Measurements from ENCODE around the gene HES2. TPM values are rescaled to one million over a fixed set of nuclear protein-coding genes. Genes with fewer than 3 reads are reported as not detected.

HES2 gene
- total and polyA plus RNA-seq, 2 experiments from 2014 or later: 1.6 to 2.1 TPM

DNA sequence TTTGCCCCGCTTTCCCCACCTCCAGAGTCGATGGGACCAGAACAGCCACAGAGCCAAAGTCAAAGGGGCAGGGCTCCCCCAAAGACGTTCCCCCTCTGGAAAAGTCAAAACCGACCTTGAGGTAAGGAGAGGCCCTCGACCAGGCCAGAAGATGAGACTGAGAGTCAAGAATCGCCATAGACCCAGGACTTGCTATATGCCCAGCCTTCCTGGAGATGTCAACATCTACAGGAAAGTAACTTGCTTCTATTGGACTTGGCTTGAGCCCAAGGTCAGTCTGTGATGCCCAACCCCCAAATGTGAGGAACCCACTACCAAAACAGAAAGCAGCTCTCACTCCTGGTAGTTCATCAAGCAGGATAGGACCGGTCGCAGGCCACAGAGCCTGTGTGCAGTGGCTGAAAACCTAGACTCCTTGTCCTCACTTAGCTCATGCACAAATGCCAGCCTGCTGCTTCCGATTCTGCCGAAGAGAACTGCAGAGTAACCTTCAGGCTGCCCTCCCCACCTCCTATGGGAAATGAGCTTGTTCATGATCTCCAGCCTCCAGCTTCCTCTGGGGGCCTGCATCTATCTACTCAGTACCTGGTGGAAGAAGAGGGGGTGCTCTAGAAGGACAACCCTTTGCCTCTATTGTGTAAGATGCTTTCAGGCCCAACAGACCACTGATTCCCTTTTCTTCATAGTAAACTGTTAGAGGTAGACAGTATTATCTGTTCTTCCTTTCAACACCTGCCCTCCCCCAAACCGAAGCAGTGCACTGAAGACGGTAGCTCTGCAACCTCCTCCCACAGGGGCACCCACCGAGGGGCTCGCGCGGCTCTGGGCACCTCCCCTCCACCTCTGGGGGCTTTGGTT, 27.5 kb downstream of the HES2 start (continued):
- TF ChIP-seq, protein P1, sequence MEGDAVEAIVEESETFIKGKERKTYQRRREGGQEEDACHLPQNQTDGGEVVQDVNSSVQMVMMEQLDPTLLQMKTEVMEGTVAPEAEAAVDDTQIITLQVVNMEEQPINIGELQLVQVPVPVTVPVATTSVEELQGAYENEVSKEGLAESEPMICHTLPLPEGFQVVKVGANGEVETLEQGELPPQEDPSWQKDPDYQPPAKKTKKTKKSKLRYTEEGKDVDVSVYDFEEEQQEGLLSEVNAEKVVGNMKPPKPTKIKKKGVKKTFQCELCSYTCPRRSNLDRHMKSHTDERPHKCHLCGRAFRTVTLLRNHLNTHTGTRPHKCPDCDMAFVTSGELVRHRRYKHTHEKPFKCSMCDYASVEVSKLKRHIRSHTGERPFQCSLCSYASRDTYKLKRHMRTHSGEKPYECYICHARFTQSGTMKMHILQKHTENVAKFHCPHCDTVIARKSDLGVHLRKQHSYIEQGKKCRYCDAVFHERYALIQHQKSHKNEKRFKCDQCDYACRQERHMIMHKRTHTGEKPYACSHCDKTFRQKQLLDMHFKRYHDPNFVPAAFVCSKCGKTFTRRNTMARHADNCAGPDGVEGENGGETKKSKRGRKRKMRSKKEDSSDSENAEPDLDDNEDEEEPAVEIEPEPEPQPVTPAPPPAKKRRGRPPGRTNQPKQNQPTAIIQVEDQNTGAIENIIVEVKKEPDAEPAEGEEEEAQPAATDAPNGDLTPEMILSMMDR (conservative IDR thresholded peaks at IDR 0.05; ENCODE audit: low read depth in 2 of 2): no peak
- TF ChIP-seq CREB1 (CRISPR knock-in tag; IDR thresholded peaks at IDR 0.05; ENCODE audit: low read depth) (no peak), ZNF114 (CRISPR knock-in tag; IDR thresholded peaks at IDR 0.05) (no peak)

DNA sequence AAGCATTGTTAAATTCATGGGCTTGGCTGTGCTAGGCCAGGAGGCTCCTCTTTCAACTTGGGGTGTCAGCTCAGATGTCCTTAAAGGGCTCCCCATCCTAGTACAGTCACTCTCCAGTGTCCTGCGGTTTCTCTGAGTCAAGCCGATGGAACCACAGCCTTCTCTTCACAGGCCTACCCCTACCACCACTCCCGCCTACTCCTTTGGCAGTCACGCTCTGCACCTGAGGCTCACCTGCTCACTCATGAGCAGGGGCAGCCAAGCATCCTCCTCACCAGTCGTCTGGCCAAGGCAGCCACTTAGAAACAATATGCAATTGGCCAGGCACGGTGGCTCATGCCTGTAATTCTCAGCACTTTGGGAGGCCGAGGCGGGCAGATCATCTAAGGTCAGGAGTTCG, 29.7 kb downstream of the HES2 start:
- no peak overlapping the region for H3K27ac ChIP-seq (ENCODE audit: low read depth)
- no peak overlapping the region for H3K4me2 ChIP-seq
- H3K4me3 ChIP-seq: no peak overlapping the region
- Mint-ChIP-seq H3K4me1 (peaks cover 43% of the 10 kb centered on the region), H3K27ac (peak overlapping the region; percentile 22; the same call in 1 of the 2 replicates), H3K27me3 (ENCODE audit: insufficient read depth, low read depth, poor library complexity) (peaks cover 24% of the 10 kb centered on the region), H3K4me3 (no peak overlapping the region), H3K9me3 (peaks cover 3% of the 10 kb centered on the region; the same call in 1 of the 3 replicates), H3K36me3 (ENCODE audit: low read depth) (peaks cover 26% of the 10 kb centered on the region)
- H3K36me3 ChIP-seq (ENCODE audit: insufficient read depth): no peaks in the 10 kb centered on the region
- H3F3A ChIP-seq (replicated peaks; ENCODE audit: low read depth): peaks cover 21% of the 10 kb centered on the region
- peaks cover 16% of the 10 kb centered on the region for H4K20me1 ChIP-seq (replicated peaks; ENCODE audit: insufficient read depth)
- DNase-seq (ENCODE audit: low spot score) (no peak), ATAC-seq (no peak)
- peaks cover 35% of the 10 kb centered on the region for H3K4me1 ChIP-seq (ENCODE audit: insufficient read depth)
- H3K9me2 ChIP-seq (ENCODE audit: insufficient read depth): no peaks in the 10 kb centered on the region
- H2AFZ ChIP-seq: no peak overlapping the region
- H3K27me3 ChIP-seq (ENCODE audit: insufficient read depth): no peaks in the 10 kb centered on the region
- peaks cover 74% of the 10 kb centered on the region for H3K79me2 ChIP-seq (replicated peaks; ENCODE audit: insufficient read depth)
- TF ChIP-seq, protein P2, sequence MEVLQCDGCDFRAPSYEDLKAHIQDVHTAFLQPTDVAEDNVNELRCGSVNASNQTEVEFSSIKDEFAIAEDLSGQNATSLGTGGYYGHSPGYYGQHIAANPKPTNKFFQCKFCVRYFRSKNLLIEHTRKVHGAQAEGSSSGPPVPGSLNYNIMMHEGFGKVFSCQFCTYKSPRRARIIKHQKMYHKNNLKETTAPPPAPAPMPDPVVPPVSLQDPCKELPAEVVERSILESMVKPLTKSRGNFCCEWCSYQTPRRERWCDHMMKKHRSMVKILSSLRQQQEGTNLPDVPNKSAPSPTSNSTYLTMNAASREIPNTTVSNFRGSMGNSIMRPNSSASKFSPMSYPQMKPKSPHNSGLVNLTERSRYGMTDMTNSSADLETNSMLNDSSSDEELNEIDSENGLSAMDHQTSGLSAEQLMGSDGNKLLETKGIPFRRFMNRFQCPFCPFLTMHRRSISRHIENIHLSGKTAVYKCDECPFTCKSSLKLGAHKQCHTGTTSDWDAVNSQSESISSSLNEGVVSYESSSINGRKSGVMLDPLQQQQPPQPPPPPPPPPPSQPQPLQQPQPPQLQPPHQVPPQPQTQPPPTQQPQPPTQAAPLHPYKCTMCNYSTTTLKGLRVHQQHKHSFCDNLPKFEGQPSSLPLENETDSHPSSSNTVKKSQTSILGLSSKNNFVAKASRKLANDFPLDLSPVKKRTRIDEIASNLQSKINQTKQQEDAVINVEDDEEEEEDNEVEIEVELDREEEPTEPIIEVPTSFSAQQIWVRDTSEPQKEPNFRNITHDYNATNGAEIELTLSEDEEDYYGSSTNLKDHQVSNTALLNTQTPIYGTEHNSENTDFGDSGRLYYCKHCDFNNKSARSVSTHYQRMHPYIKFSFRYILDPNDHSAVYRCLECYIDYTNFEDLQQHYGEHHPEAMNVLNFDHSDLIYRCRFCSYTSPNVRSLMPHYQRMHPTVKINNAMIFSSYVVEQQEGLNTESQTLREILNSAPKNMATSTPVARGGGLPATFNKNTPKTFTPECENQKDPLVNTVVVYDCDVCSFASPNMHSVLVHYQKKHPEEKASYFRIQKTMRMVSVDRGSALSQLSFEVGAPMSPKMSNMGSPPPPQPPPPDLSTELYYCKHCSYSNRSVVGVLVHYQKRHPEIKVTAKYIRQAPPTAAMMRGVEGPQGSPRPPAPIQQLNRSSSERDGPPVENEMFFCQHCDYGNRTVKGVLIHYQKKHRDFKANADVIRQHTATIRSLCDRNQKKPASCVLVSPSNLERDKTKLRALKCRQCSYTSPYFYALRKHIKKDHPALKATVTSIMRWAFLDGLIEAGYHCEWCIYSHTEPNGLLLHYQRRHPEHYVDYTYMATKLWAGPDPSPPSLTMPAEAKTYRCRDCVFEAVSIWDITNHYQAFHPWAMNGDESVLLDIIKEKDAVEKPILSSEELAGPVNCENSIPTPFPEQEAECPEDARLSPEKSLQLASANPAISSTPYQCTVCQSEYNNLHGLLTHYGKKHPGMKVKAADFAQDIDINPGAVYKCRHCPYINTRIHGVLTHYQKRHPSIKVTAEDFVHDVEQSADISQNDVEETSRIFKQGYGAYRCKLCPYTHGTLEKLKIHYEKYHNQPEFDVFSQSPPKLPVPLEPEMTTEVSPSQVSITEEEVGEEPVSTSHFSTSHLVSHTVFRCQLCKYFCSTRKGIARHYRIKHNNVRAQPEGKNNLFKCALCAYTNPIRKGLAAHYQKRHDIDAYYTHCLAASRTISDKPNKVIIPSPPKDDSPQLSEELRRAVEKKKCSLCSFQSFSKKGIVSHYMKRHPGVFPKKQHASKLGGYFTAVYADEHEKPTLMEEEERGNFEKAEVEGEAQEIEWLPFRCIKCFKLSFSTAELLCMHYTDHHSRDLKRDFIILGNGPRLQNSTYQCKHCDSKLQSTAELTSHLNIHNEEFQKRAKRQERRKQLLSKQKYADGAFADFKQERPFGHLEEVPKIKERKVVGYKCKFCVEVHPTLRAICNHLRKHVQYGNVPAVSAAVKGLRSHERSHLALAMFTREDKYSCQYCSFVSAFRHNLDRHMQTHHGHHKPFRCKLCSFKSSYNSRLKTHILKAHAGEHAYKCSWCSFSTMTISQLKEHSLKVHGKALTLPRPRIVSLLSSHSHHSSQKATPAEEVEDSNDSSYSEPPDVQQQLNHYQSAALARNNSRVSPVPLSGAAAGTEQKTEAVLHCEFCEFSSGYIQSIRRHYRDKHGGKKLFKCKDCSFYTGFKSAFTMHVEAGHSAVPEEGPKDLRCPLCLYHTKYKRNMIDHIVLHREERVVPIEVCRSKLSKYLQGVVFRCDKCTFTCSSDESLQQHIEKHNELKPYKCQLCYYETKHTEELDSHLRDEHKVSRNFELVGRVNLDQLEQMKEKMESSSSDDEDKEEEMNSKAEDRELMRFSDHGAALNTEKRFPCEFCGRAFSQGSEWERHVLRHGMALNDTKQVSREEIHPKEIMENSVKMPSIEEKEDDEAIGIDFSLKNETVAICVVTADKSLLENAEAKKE (CRISPR knock-in tag; IDR thresholded peaks at IDR 0.05): no peak
- TF ChIP-seq CREB1 (CRISPR knock-in tag; IDR thresholded peaks at IDR 0.05; ENCODE audit: low read depth): no peak
- no peak for TF ChIP-seq STAT1 (IDR thresholded peaks at IDR 0.05; ENCODE audit: unreplicated experiment)
- no peak for TF ChIP-seq NANOG (IDR thresholded peaks at IDR 0.05; ENCODE audit: borderline replicate concordance)
- no peak for TF ChIP-seq POLR2AphosphoS5 (IDR thresholded peaks at IDR 0.05; ENCODE audit: low read depth)
- TF ChIP-seq, protein P3, sequence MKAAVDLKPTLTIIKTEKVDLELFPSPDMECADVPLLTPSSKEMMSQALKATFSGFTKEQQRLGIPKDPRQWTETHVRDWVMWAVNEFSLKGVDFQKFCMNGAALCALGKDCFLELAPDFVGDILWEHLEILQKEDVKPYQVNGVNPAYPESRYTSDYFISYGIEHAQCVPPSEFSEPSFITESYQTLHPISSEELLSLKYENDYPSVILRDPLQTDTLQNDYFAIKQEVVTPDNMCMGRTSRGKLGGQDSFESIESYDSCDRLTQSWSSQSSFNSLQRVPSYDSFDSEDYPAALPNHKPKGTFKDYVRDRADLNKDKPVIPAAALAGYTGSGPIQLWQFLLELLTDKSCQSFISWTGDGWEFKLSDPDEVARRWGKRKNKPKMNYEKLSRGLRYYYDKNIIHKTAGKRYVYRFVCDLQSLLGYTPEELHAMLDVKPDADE (IDR thresholded peaks at IDR 0.05): no peak
- TF ChIP-seq EZH2 (IDR thresholded peaks at IDR 0.05; ENCODE audit: low read depth, unreplicated experiment): no peak
- TF ChIP-seq EZH2phosphoT487 (IDR thresholded peaks at IDR 0.05; ENCODE audit: unreplicated experiment): no peak
- TF ChIP-seq ZNF331 (CRISPR knock-in tag; IDR thresholded peaks at IDR 0.05; ENCODE audit: low read depth): no peak
- no peak for TF ChIP-seq JUNB (IDR thresholded peaks at IDR 0.05; ENCODE audit: unreplicated experiment)
- TF ChIP-seq, protein P1 (conservative IDR thresholded peaks at IDR 0.05; ENCODE audit: low read depth in 2 of 2): no peak
